Stimulated activated CD4-positive, alpha-beta T cell treated with anti-CD3 and anti-CD28 coated beads, Interleukin-1b, Interleukin-23, amount 100 ng/mL, for 1 hour (primary cell): Measurements from ENCODE around the gene SCNN1B.
"Not testable (repeated sequence)": the region's sequence is repeated elsewhere in the genome, so short reads cannot be mapped to it uniquely, and the experiment has no call there.

Experiments used
- DNase-seq, 2 donors: peaks; one replicate each; pipeline ENCODE4 v3.0.0-alpha.2; 2020; ENCODE audit warnings: low read depth in 2 of 2

Gene SCNN1B

GRCh38 chr16:23381702-23382101, 79.6 kb downstream of the SCNN1B start:
- DNase-seq, result not testable (repeated sequence)

GRCh38 chr16:23382279-23382678, 80.2 kb downstream of the SCNN1B start:
- DNase-seq, result no peak

- DNase-seq, result no peak
Observed at GRCh38 chr16:23383881-23384280, 81.8 kb downstream of the SCNN1B start.

GRCh38 chr16:23384878-23385277, 82.8 kb downstream of the SCNN1B start:
- DNase-seq, result no peak

GRCh38 chr16:23385441-23385840, 83.3 kb downstream of the SCNN1B start:
- DNase-seq, result no peak

GRCh38 chr16:23387666-23388065, 85.6 kb downstream of the SCNN1B start:
- no peak for DNase-seq

- no peak for DNase-seq
Observed at GRCh38 chr16:23388786-23389185, 86.7 kb downstream of the SCNN1B start.

- DNase-seq, result no peak
Observed at GRCh38 chr16:23389201-23389600, 87.1 kb downstream of the SCNN1B start.

GRCh38 chr16:23389936-23390335, 87.8 kb downstream of the SCNN1B start:
- not testable (repeated sequence) for DNase-seq

- no peak for DNase-seq
Observed at GRCh38 chr16:23391381-23392222, 89.5 kb downstream of the SCNN1B start.

GRCh38 chr16:23392223-23392600, 90.1 kb downstream of the SCNN1B start:
- DNase-seq, result no peak

GRCh38 chr16:23394141-23394831, 92.2 kb downstream of the SCNN1B start:
- DNase-seq, result no peak

- DNase-seq, result no peak
Observed at GRCh38 chr16:23395732-23396131, 93.6 kb downstream of the SCNN1B start.

- DNase-seq, result no peak
Observed at GRCh38 chr16:23397464-23397863, 95.4 kb downstream of the SCNN1B start.

GRCh38 chr16:23398987-23399805, 97.1 kb downstream of the SCNN1B start:
- DNase-seq, result no peak

GRCh38 chr16:23400447-23400846, 98.3 kb downstream of the SCNN1B start:
- not testable (repeated sequence) for DNase-seq

GRCh38 chr16:23401139-23401538, 99.0 kb downstream of the SCNN1B start:
- DNase-seq, result no peak

- no peak for DNase-seq
Observed at GRCh38 chr16:23402100-23402499, 100.0 kb downstream of the SCNN1B start.

GRCh38 chr16:23403547-23403946, 101.4 kb downstream of the SCNN1B start:
- no peak for DNase-seq

- DNase-seq, result no peak
Observed at GRCh38 chr16:23406024-23406423, 103.9 kb downstream of the SCNN1B start.

GRCh38 chr16:23406546-23407240, 104.6 kb downstream of the SCNN1B start:
- no peak for DNase-seq
